Aorta (tissue), 5 donors: ENCODE data around the gene ADGRB2. TPM values are rescaled to one million over a fixed set of nuclear protein-coding genes. Genes with fewer than 3 reads are reported as not detected.

Source experiments
- ATAC-seq: fragments of 200-7000 bp; cut with Tn5 transposase; one replicate; pipeline ENCODE4 v1.9.1; 2022; ENCODE audit warnings: moderate library complexity; ENCODE audit not compliant: low FRiP score
- DNase-seq, 2 donors: peaks; one replicate each; pipeline ENCODE4 v3.0.0-alpha.2; 2020
- H3K27ac ChIP-seq, 2 donors: one replicate each; pipeline ENCODE4 v1.5.1; 2013; ENCODE audit warnings: low read length in 2 of 2, mild to moderate bottlenecking in 2 of 2, moderate library complexity in 2 of 2, control low read depth in 1 of 2, inconsistent platforms in 1 of 2, low read depth in 1 of 2
- H3K27me3 ChIP-seq, 2 donors: one replicate each; pipeline ENCODE4 v1.6.1; 2013; ENCODE audit warnings: control low read depth in 1 of 2, low read length in 1 of 2, mild to moderate bottlenecking in 1 of 2, moderate library complexity in 1 of 2; ENCODE audit not compliant: insufficient read depth in 2 of 2, control insufficient read depth in 1 of 2
- H3K36me3 ChIP-seq, 2 donors: one replicate each; pipeline ENCODE4 v1.6.1; 2013; ENCODE audit warnings: control low read depth in 1 of 2, low read length in 1 of 2, mild to moderate bottlenecking in 1 of 2; ENCODE audit not compliant: insufficient read depth in 2 of 2, control insufficient read depth in 1 of 2
- H3K4me1 ChIP-seq, 2 donors: one replicate each; pipeline ENCODE4 v1.6.1; 2013; ENCODE audit warnings: low read length in 2 of 2, control low read depth in 1 of 2, mild to moderate bottlenecking in 1 of 2, moderate library complexity in 1 of 2; ENCODE audit not compliant: insufficient read depth in 2 of 2, control insufficient read depth in 1 of 2
- H3K4me3 ChIP-seq, 2 donors: one replicate each; pipeline ENCODE4 v1.5.1; 2013; ENCODE audit warnings: low read length in 2 of 2, control low read depth in 1 of 2, mild to moderate bottlenecking in 1 of 2
- H3K9me3 ChIP-seq: one replicate; pipeline ENCODE4 v1.6.1; 2013; ENCODE audit warnings: mild to moderate bottlenecking, low read length; ENCODE audit not compliant: control insufficient read depth
- WGBS, 2 donors: extraction: QIAGEN DNeasy Blood & Tissue Kit; methylation state at CpG; one replicate each; pipeline ENCODE4 v1.1.7; 2013; 5-methylcytosine and 5-hydroxymethylcytosine counted together
- intact Hi-C, 2 donors: fragments of 100-400 bp; cut with DNase I; formaldehyde crosslinking; loops; one replicate each; pipeline versions ENCODE4 v1.14.2 to v1.15.0; 2022
- polyA plus RNA-seq, 2 donors: library from polyadenylated mRNA; stranded (reverse); fragments of 200-250 nt; gene quantifications; one replicate each; pipeline ENCODE4 v1.2.3, GENCODE V29; 2013
- total RNA-seq, 2 donors: library from RNA; stranded (reverse); fragmentation: NEBNext Ultra II Directional; extraction: Animal tissue kit (Norgen Biotek cat#: 25700); gene quantifications; one replicate each; pipeline ENCODE4 v1.2.1, GENCODE V29; 2021
- donor health status: healthy with polysubstance abuse.
- donor health status: Bipolar disorder and iron deficiency.
- donor health status: DM: no; HTN: no; CAD: no.
- donor health status: DM: no; HTN: no; CAD: no.
- donor health status: DM: yes; HTN: yes; CAD: no.

Gene ADGRB2
- total and polyA plus RNA-seq, 4 donors = 1.8 to 4.6 (median 2.1) TPM

GRCh38 chr1:31733389-31734219 is 30.5 kb downstream of the ADGRB2 start:
- DNase-seq = no peak
- Histone ChIP-seq H3K4me1 (no peaks in the 10 kb centered on the region), H3K9me3 (no peaks in the 10 kb centered on the region), H3K27ac (no peak overlapping the region), H3K36me3 (no peaks in the 10 kb centered on the region), H3K27me3 (no peaks in the 10 kb centered on the region), H3K4me3 (no peak overlapping the region)
- ATAC-seq = no peak
- WGBS, 2 donors = 82 to 83% methylated on average over 19 of the region's 19 CpGs
- intact Hi-C loops = no loop called here

DNA sequence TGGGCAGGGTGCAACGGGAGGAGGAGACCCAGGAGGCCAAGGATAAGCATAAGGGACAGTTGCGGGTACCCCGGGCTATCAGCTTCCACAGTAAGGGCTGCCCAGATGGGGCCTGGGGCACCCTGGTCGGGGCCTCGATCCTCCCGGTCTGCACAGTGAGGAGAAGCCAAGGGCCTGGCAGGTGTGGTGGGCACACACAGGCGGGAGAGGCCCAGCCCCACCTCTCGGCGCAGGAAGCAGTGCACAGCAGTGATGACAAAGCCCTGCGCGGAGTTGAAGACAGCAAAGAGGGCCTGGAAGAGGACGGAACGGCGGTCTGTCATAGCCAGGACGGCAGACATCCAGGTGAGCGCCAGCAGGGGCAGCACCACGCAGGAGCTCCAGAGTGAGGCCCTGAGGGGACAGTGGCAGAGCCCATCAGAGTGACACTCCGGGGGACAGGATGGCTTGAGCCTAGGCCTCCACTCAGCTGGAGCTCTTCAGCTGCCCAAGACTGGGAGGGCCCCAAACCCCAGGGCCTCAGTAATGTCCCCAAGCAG is 31.3 kb downstream of the ADGRB2 start:
- 94 to 95% methylated on average over 18 of the region's 18 CpGs for WGBS, 2 donors
- intact Hi-C loops = no loop called here
- H3K9me3 ChIP-seq = no peaks in the 10 kb centered on the region
- H3K36me3 ChIP-seq = no peaks in the 10 kb centered on the region
- no peaks in the 10 kb centered on the region for H3K4me1 ChIP-seq
- DNase-seq (no peak), ATAC-seq (no peak)
- H3K4me3 ChIP-seq = no peak overlapping the region
- H3K27ac ChIP-seq = no peak overlapping the region
- H3K27me3 ChIP-seq = no peaks in the 10 kb centered on the region

GRCh38 chr1:31732343-31732742 is 31.8 kb downstream of the ADGRB2 start:
- DNase-seq (no peak), ATAC-seq (no peak)
- Histone ChIP-seq H3K9me3 (no peaks in the 10 kb centered on the region), H3K36me3 (no peaks in the 10 kb centered on the region), H3K27ac (no peak overlapping the region), H3K4me1 (no peaks in the 10 kb centered on the region), H3K4me3 (no peak overlapping the region), H3K27me3 (no peaks in the 10 kb centered on the region)
- intact Hi-C loops = no loop called here
- 89 to 93% methylated on average over 6 of the region's 6 CpGs for WGBS, 2 donors

DNA sequence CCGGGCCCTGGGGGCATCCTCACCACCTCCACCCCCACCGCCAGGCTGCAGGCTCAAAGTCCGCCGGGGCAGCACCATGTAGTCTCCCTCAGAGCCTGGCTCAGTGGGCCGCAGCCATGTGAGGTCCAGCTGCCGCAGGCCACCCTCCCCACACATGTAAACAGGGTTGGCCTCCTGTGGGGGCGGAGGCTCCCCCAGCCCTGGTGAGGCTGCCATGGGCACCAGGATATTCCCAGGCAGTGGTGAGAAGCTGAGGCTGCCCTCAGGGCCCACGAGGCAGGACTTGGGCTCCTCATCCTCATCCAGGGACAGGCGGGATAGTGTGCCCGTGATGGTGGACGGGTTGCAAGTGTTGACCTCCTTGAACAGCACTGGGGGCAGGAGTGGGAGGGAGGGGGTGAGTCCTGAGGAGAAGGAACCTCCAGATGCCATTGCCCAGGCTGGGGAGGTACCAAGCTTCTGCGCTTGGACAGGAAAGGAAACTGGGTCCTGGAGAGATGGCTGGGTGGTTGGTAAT is 33.0 kb downstream of the ADGRB2 start:
- ATAC-seq (no peak), DNase-seq (no peak)
- no peaks in the 10 kb centered on the region for H3K4me1 ChIP-seq
- WGBS, 2 donors = 93 to 95% methylated on average over 12 of the region's 12 CpGs
- H3K4me3 ChIP-seq = no peak overlapping the region
- no peaks in the 10 kb centered on the region for H3K36me3 ChIP-seq
- no peak overlapping the region for H3K27ac ChIP-seq
- H3K9me3 ChIP-seq = no peaks in the 10 kb centered on the region
- intact Hi-C loops = no loop called here
- H3K27me3 ChIP-seq = no peaks in the 10 kb centered on the region

GRCh38 chr1:31730336-31731048 is 33.6 kb downstream of the ADGRB2 start:
- no peaks in the 10 kb centered on the region for H3K4me1 ChIP-seq
- H3K27me3 ChIP-seq = no peaks in the 10 kb centered on the region
- intact Hi-C loops = no loop called here
- no peak for DNase-seq
- ATAC-seq = no peak
- no peak overlapping the region for H3K4me3 ChIP-seq
- H3K36me3 ChIP-seq = no peaks in the 10 kb centered on the region
- no peak overlapping the region for H3K27ac ChIP-seq
- H3K9me3 ChIP-seq = no peaks in the 10 kb centered on the region
- 91% methylated on average over 25 of the region's 25 CpGs for WGBS, 2 donors

DNA sequence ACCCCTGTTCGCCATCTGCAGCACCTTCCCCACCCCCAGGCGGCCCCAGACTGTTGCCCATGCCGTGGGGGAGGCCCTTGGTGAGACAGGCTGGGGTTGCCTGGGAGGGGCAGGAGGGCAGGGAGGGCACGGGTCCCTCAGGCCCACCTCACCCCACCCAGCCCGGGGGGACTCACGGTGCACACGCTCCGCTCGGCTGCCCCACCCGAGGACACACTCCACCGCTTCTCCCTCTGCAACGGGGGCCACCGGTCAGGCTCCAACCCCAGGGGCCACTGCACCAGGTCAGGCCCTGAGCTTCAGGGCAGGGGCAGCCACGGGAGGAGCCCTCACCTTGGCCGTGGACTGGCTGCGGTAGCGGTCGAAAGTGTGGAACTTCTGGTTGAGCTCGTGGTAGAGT is 36.3 kb downstream of the ADGRB2 start:
- Histone ChIP-seq H3K4me1 (no peaks in the 10 kb centered on the region), H3K4me3 (no peak overlapping the region), H3K27me3 (no peaks in the 10 kb centered on the region), H3K36me3 (no peaks in the 10 kb centered on the region), H3K27ac (no peak overlapping the region), H3K9me3 (no peaks in the 10 kb centered on the region)
- DNase-seq (no peak), ATAC-seq (no peak)
- intact Hi-C loops = no loop called here
- 94 to 95% methylated on average over 19 of the region's 19 CpGs for WGBS, 2 donors

DNA sequence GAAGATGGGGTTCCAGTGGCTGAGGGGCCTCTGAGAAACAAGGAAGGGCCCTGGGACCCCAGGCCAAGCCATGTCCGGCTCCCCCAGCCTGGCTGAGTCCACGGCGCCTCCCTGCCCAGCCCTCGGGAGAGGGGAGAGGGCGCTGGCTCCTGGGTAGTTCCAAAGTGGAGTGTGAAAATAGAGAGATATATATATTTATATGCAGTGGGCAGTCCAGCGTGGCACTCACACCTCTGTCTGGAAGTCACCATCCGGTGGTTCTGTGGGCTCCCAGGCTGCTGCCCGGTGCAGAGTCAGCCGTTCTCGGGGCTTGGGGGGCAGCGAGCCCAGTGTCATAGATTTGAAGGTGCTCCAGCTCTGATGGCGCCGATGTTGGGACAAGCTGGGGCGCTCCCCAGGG is 36.9 kb downstream of the ADGRB2 start:
- Histone ChIP-seq H3K27ac (no peak overlapping the region), H3K4me3 (no peak overlapping the region), H3K9me3 (no peaks in the 10 kb centered on the region), H3K4me1 (no peaks in the 10 kb centered on the region), H3K36me3 (no peaks in the 10 kb centered on the region), H3K27me3 (no peaks in the 10 kb centered on the region)
- ATAC-seq = no peak
- 91 to 95% methylated on average over 12 to 14 of the region's 14 CpGs for WGBS, 2 donors
- DNase-seq = no peak
- intact Hi-C loops = no loop called here

DNA sequence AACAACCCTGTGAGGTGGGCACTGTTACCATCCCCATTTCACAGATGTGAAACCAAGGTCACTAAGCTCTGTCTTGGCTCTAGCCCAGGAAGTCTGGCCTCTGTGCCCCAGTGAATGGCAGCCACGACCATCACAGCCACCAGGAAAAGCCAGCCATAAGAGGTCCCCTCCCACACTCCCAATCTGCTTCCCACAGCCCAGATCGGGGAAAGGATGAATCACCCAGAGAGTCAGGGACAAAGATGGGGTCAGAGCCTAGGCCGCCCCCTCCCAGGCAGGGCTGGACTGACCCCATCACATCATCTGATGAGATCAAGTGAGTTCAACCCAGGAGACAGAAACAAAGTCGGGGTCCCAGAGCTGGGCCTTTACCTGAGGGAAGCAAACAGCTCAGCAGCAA is 37.4 kb downstream of the ADGRB2 start:
- no peaks in the 10 kb centered on the region for H3K9me3 ChIP-seq
- H3K27ac ChIP-seq = no peak overlapping the region
- intact Hi-C loops = no loop called here
- no peaks in the 10 kb centered on the region for H3K4me1 ChIP-seq
- no peaks in the 10 kb centered on the region for H3K27me3 ChIP-seq
- ATAC-seq (no peak), DNase-seq (no peak)
- H3K4me3 ChIP-seq = no peak overlapping the region
- WGBS, 2 donors = 65 to 73% methylated on average over 4 of the region's 4 CpGs
- H3K36me3 ChIP-seq = no peaks in the 10 kb centered on the region
